ENCODE measurements around the gene GNG12. TPM values are rescaled to one million over a fixed set of nuclear protein-coding genes. Genes with fewer than 3 reads are reported as not detected.

GNG12 gene
- total and polyA plus RNA-seq, 8 donors: 21.7 to 189 (median 59.6) TPM

- 82 to 93% (median 88%) methylated on average over 8 of the region's 8 CpGs for WGBS, 5 donors
- H3K27me3 ChIP-seq: no peaks in the 10 kb centered on the region
- H3K4me3 ChIP-seq: no peak overlapping the region
- H3K4me1 ChIP-seq: peaks cover 13 to 91% (median 58%) of the 10 kb centered on the region in 4 donors
- TF ChIP-seq POLR2A (IDR thresholded peaks at IDR 0.05) (no peak), POLR2AphosphoS5 (IDR thresholded peaks at IDR 0.05) (no peak), CTCF (IDR thresholded peaks at IDR 0.05) (no peak), EP300 (IDR thresholded peaks at IDR 0.05) (no peak)
- DNase-seq: no peak
- H3K27ac ChIP-seq: no peak overlapping the region
- H3K9me3 ChIP-seq: no peaks in the 10 kb centered on the region
- intact Hi-C loops (cut with DNase I; ENCODE audit: low total_unique reads): no loop called here
- no peaks in the 10 kb centered on the region for H3K36me3 ChIP-seq
Measured at GRCh38 chr1:67818725-67819301, 14.5 kb downstream of the GNG12 start.

- Histone ChIP-seq H3K4me3 (no peak overlapping the region), H3K9me3 (no peaks in the 10 kb centered on the region), H3K27me3 (no peaks in the 10 kb centered on the region), H3K27ac (peak overlapping the region in 1 of 5 donors; percentile 74), H3K4me1 (peaks cover 16 to 90% (median 60%) of the 10 kb centered on the region in 4 donors), H3K36me3 (no peaks in the 10 kb centered on the region)
- no peak for DNase-seq
- intact Hi-C loops (cut with DNase I; ENCODE audit: low total_unique reads): no loop called here
- 79 to 93% (median 93%) methylated on average over 1 of the region's 1 CpG for WGBS, 5 donors
- TF ChIP-seq EP300 (IDR thresholded peaks at IDR 0.05) (no peak), POLR2AphosphoS5 (IDR thresholded peaks at IDR 0.05) (no peak), POLR2A (IDR thresholded peaks at IDR 0.05) (no peak), CTCF (IDR thresholded peaks at IDR 0.05) (no peak)
Measured at GRCh38 chr1:67818162-67818561, 15.1 kb downstream of the GNG12 start.

GRCh38 chr1:67817319-67817718 lies 15.9 kb downstream of the GNG12 start:
- Histone ChIP-seq H3K4me3 (no peak overlapping the region), H3K9me3 (no peaks in the 10 kb centered on the region), H3K4me1 (peaks cover 16 to 90% (median 59%) of the 10 kb centered on the region in 4 donors), H3K27me3 (no peaks in the 10 kb centered on the region), H3K27ac (peak overlapping the region in 1 of 5 donors; percentile 74), H3K36me3 (no peaks in the 10 kb centered on the region)
- WGBS, 5 donors: 64 to 81% (median 74%) methylated on average over 1 of the region's 1 CpG
- intact Hi-C loops (cut with DNase I; ENCODE audit: low total_unique reads): no loop called here
- peak in 1 of 2 donors; percentile 56 for DNase-seq
- no peak for TF ChIP-seq POLR2A (IDR thresholded peaks at IDR 0.05)
- TF ChIP-seq POLR2AphosphoS5 (IDR thresholded peaks at IDR 0.05): peak in 1 of 3 donors; percentile 26
- TF ChIP-seq CTCF (IDR thresholded peaks at IDR 0.05): no peak

GRCh38 chr1:67816506-67816905 lies 16.8 kb downstream of the GNG12 start:
- intact Hi-C loops (cut with DNase I; ENCODE audit: low total_unique reads): no loop called here
- no peak for DNase-seq
- TF ChIP-seq CTCF (IDR thresholded peaks at IDR 0.05) (no peak), POLR2AphosphoS5 (IDR thresholded peaks at IDR 0.05) (no peak), POLR2A (IDR thresholded peaks at IDR 0.05) (no peak), EP300 (IDR thresholded peaks at IDR 0.05) (no peak)
- WGBS, 5 donors: 84 to 96% (median 91%) methylated on average over 6 of the region's 6 CpGs
- Histone ChIP-seq H3K36me3 (no peaks in the 10 kb centered on the region), H3K27me3 (no peaks in the 10 kb centered on the region), H3K4me3 (no peak overlapping the region), H3K9me3 (no peaks in the 10 kb centered on the region), H3K27ac (peak overlapping the region; percentile 7 to 74 (median 61)), H3K4me1 (peaks cover 16 to 90% (median 59%) of the 10 kb centered on the region in 4 donors)

All from stomach (tissue), 9 donors.